HG03175 (cell line): ENCODE data around the gene ACKR4.
"Not testable (repeated sequence)": the region's sequence is repeated elsewhere in the genome, so short reads cannot be mapped to it uniquely, and the experiment has no call there.

Experiments
- ATAC-seq: cut with Tn5 transposase; IDR thresholded peaks from one replicate; pipeline ENCODE4 v1.9.1; 2021; ENCODE audit warnings: mild to moderate bottlenecking, moderate library complexity; ENCODE audit not compliant: unreplicated experiment

ACKR4 gene

GRCh38 chr3:132596816-132597433 is at the start of gene ACKR4:
Gene ACKR4, plus strand, starts transcription at chr3:132597270. Its CDS starts 3,128 bp downstream, at chr3:132600398.
- ATAC-seq, result no peak

GRCh38 chr3:132549169-132549568 is 47.9 kb upstream of the ACKR4 start:
- ATAC-seq, result no peak

GRCh38 chr3:132549890-132550578 is 47.0 kb upstream of the ACKR4 start:
- ATAC-seq, result peak; percentile 66

GRCh38 chr3:132550579-132551305 is 46.3 kb upstream of the ACKR4 start:
- no peak for ATAC-seq

GRCh38 chr3:132553826-132554225 is 43.2 kb upstream of the ACKR4 start:
- ATAC-seq, result no peak

GRCh38 chr3:132554437-132554836 is 42.6 kb upstream of the ACKR4 start:
- ATAC-seq, result no peak

- no peak for ATAC-seq
These were observed 41.6 kb upstream of the ACKR4 start for GRCh38 chr3:132555306-132556035.

- ATAC-seq, result not testable (repeated sequence)
These were observed 41.1 kb upstream of the ACKR4 start for GRCh38 chr3:132556036-132556386.

- no peak for ATAC-seq
These were observed 40.4 kb upstream of the ACKR4 start for GRCh38 chr3:132556508-132557159.

GRCh38 chr3:132561003-132561402 is 36.1 kb upstream of the ACKR4 start:
- ATAC-seq, result no peak

- ATAC-seq, result no peak
These were observed 33.5 kb upstream of the ACKR4 start for GRCh38 chr3:132563420-132564069.

GRCh38 chr3:132564070-132564465 is 33.0 kb upstream of the ACKR4 start:
- ATAC-seq, result no peak

GRCh38 chr3:132568422-132568821 is 28.6 kb upstream of the ACKR4 start:
- ATAC-seq, result no peak

GRCh38 chr3:132569153-132569552 is 27.9 kb upstream of the ACKR4 start:
- ATAC-seq, result no peak

- no peak for ATAC-seq
These were observed 27.5 kb upstream of the ACKR4 start for GRCh38 chr3:132569580-132569979.

GRCh38 chr3:132570016-132570415 is 27.1 kb upstream of the ACKR4 start:
- no peak for ATAC-seq

- no peak for ATAC-seq
These were observed 23.3 kb upstream of the ACKR4 start for GRCh38 chr3:132573797-132574211.

GRCh38 chr3:132587401-132587800 is 9.7 kb upstream of the ACKR4 start:
- no peak for ATAC-seq

- no peak for ATAC-seq
These were observed 4.9 kb upstream of the ACKR4 start for GRCh38 chr3:132592216-132592615.

- no peak for ATAC-seq
These were observed 3.7 kb upstream of the ACKR4 start for GRCh38 chr3:132593241-132593946.
